ENCODE results near the gene CHST10. TPM values are rescaled to one million over a fixed set of nuclear protein-coding genes. Genes with fewer than 3 reads are reported as not detected.

The CHST10 gene
- total and polyA plus RNA-seq, 4 donors: 2.1 to 6.7 (median 4.9) TPM

DNA sequence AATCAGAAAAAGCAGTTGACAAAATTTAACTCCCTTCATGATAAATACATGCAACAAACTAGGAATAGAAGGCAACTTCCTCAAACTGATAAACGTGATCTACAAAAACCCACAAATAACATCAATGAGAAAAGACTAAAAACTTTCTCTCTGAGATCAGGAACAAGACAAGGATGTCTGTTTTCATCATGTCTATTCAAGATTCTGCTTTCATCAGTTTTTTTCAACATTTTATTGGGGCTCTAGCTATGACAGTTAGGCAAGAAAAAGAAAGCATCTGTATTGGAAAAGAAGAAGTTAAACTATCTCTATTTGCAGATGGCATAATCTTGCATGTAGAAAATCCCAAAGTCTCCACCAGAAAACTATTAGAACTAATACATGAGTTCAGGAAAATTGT lies 12.3 kb upstream of the CHST10 start:
- WGBS, 2 donors: 74 to 80% methylated on average over 1 of the region's 1 CpG
- Histone ChIP-seq H3K27ac (ENCODE audit: low read depth in 1 of 2, low read length in 2 of 2) (no peak overlapping the region), H3K36me3 (ENCODE audit: control insufficient read depth in 1 of 2, insufficient read depth in 2 of 2, low read length in 1 of 2) (no peaks in the 10 kb centered on the region), H3K9me3 (ENCODE audit: control insufficient read depth, low read length) (no peaks in the 10 kb centered on the region), H3K27me3 (ENCODE audit: control insufficient read depth in 1 of 2, insufficient read depth in 2 of 2, low read length in 1 of 2) (no peaks in the 10 kb centered on the region), H3K4me1 (ENCODE audit: control insufficient read depth in 1 of 2, insufficient read depth in 2 of 2, low read length in 2 of 2) (no peaks in the 10 kb centered on the region), H3K4me3 (ENCODE audit: low read length in 2 of 2) (no peak overlapping the region)
- ATAC-seq (ENCODE audit: low FRiP score): no peak
- intact Hi-C loops (cut with DNase I): loop anchor here in 1 of 2 donors (10.0 kb wide), 1 partner anchor 135 kb away; the partner anchor contains the start of gene PDCL3
- no peak for DNase-seq

DNA sequence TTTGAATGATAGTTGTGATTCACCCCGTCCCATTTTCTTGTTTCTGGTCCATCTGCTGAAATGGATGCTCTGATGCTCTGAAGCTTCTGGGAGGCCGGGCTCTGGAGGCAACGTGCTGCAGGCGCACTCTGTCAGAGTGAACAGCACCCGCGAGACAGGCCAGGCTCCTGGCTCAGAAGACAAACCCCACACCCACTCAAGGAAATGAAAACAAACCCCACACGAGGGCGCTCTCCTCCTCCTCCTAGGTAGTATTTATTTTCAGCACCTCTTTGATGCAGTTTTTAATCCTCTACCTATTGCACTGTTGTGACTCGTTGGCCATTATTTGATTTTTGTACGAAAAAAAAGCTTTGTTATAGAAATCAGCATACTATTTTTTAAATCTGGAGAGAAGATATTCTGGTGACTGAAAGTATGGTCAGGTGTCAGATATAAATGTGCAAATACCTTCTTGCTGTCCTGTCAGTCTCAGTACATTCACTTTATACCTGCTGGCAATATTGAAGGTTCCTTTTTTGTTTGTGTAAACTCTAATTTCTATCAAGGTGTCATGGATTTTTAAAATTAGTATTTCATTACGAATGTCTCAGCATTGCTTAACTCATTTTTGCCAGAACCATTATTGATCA lies 10.3 kb upstream of the CHST10 start:
- H3K27ac ChIP-seq (ENCODE audit: low read depth in 1 of 2, low read length in 2 of 2): no peak overlapping the region
- no peaks in the 10 kb centered on the region for H3K4me1 ChIP-seq (ENCODE audit: control insufficient read depth in 1 of 2, insufficient read depth in 2 of 2, low read length in 2 of 2)
- H3K9me3 ChIP-seq (ENCODE audit: control insufficient read depth, low read length): no peaks in the 10 kb centered on the region
- H3K4me3 ChIP-seq (ENCODE audit: low read length in 2 of 2): no peak overlapping the region
- intact Hi-C loops (cut with DNase I): loop anchor here in 1 of 2 donors (10.0 kb wide), 1 partner anchor 137 kb away; the partner anchor contains the start of gene PDCL3
- H3K36me3 ChIP-seq (ENCODE audit: control insufficient read depth in 1 of 2, insufficient read depth in 2 of 2, low read length in 1 of 2): no peaks in the 10 kb centered on the region
- H3K27me3 ChIP-seq (ENCODE audit: control insufficient read depth in 1 of 2, insufficient read depth in 2 of 2, low read length in 1 of 2): no peaks in the 10 kb centered on the region
- no peak for DNase-seq
- no peak for ATAC-seq (ENCODE audit: low FRiP score)
- WGBS, 2 donors: 46 to 49% methylated on average over 11 of the region's 11 CpGs

DNA sequence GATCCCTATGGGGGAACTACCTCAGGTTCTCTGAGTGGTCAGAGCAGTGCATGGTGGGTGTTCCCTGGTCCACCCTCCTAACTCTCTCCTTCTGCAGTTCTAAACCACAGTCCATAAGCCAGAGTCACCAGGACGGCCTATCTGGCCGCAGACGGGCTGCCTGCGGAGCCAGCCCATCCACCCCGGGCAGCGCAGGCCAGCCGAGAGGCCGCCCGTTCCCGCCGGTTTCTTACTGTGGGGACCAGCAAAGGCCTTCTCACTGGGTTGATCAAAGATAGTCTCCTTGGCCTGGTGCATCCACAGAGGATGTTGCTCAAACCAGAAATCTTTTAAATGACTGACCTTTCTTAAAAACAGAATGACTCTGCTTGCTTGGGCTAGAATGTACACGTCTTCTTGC lies 9.6 kb upstream of the CHST10 start:
- Histone ChIP-seq H3K27me3 (ENCODE audit: control insufficient read depth in 1 of 2, insufficient read depth in 2 of 2, low read length in 1 of 2) (no peaks in the 10 kb centered on the region), H3K36me3 (ENCODE audit: control insufficient read depth in 1 of 2, insufficient read depth in 2 of 2, low read length in 1 of 2) (no peaks in the 10 kb centered on the region), H3K4me1 (ENCODE audit: control insufficient read depth in 1 of 2, insufficient read depth in 2 of 2, low read length in 2 of 2) (no peaks in the 10 kb centered on the region), H3K27ac (ENCODE audit: low read depth in 1 of 2, low read length in 2 of 2) (no peak overlapping the region), H3K9me3 (ENCODE audit: control insufficient read depth, low read length) (no peaks in the 10 kb centered on the region), H3K4me3 (ENCODE audit: low read length in 2 of 2) (no peak overlapping the region)
- WGBS, 2 donors: 93% methylated on average over 12 of the region's 12 CpGs
- intact Hi-C loops (cut with DNase I): loop anchor here in 1 of 2 donors (10.0 kb wide), 1 partner anchor 138 kb away; the partner anchor contains the start of gene PDCL3
- no peak for DNase-seq
- no peak for ATAC-seq (ENCODE audit: low FRiP score)

DNA sequence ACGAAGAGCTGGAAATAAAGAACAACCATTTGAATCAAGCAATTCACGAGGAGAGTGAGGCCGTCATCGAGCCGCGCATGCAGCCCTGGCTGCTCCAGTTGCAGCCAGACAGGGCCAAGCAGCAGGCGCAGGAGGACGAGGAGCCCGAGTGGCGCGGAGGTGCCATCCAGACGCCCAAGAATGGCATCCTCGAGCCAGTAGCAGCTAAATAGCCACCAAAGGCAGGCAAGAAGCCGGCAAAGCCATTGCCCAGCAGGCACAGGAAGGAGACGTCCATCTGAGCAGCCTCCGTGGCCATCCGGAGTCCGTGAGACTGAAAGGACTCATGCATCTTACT lies 8.9 kb upstream of the CHST10 start:
- no peak overlapping the region for H3K4me3 ChIP-seq (ENCODE audit: low read length in 2 of 2)
- intact Hi-C loops (cut with DNase I): loop anchor here in 1 of 2 donors (10.0 kb wide), 1 partner anchor 138 kb away; the partner anchor contains the start of gene PDCL3
- no peak for ATAC-seq (ENCODE audit: low FRiP score)
- H3K4me1 ChIP-seq (ENCODE audit: control insufficient read depth in 1 of 2, insufficient read depth in 2 of 2, low read length in 2 of 2): no peaks in the 10 kb centered on the region
- H3K27ac ChIP-seq (ENCODE audit: low read depth in 1 of 2, low read length in 2 of 2): no peak overlapping the region
- 91 to 92% methylated on average over 18 of the region's 18 CpGs for WGBS, 2 donors
- no peaks in the 10 kb centered on the region for H3K36me3 ChIP-seq (ENCODE audit: control insufficient read depth in 1 of 2, insufficient read depth in 2 of 2, low read length in 1 of 2)
- H3K27me3 ChIP-seq (ENCODE audit: control insufficient read depth in 1 of 2, insufficient read depth in 2 of 2, low read length in 1 of 2): no peaks in the 10 kb centered on the region
- H3K9me3 ChIP-seq (ENCODE audit: control insufficient read depth, low read length): no peaks in the 10 kb centered on the region
- DNase-seq: no peak

DNA sequence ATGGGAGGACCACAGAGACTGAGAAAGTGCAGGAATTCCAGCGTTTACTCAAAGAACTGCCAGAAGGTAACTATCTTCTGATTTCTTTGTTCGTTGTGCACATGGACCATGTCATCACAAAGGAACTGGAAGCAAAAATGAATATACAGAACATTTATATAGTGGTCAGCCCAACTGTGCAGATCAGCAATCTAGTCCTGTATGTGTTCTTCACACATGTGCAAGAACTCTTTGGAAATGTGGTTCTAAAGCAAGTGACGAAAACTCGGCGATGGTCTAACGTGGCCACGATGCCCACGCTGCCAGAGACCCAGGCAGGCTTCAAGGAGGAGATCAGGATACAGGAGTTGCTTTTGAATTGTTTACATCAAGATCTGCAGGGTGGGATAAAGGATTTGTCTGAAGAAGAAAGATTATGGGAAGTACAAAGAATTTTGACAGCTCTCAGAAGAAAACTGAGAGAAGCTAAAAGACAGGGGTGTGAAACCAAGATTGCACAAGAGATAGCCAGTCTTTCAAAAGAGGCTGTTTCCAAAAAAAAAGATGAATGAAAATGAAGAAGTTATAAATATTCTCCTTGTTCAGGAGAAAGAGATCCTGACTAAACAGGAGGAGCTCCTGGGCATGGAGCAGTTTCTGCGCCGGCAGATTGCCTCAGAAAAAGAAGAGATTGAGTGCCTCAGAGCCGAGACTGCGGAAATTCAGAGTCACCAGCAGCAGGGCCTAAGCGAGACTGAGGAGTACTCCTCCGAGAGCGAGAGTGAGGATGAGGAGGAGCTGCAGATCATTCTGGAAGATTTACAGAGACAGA lies 8.3 kb upstream of the CHST10 start:
- Histone ChIP-seq H3K4me3 (ENCODE audit: low read length in 2 of 2) (no peak overlapping the region), H3K27ac (ENCODE audit: low read depth in 1 of 2, low read length in 2 of 2) (no peak overlapping the region), H3K36me3 (ENCODE audit: control insufficient read depth in 1 of 2, insufficient read depth in 2 of 2, low read length in 1 of 2) (no peaks in the 10 kb centered on the region), H3K4me1 (ENCODE audit: control insufficient read depth in 1 of 2, insufficient read depth in 2 of 2, low read length in 2 of 2) (no peaks in the 10 kb centered on the region), H3K9me3 (ENCODE audit: control insufficient read depth, low read length) (no peaks in the 10 kb centered on the region), H3K27me3 (ENCODE audit: control insufficient read depth in 1 of 2, insufficient read depth in 2 of 2, low read length in 1 of 2) (no peaks in the 10 kb centered on the region)
- 79 to 84% methylated on average over 15 of the region's 15 CpGs for WGBS, 2 donors
- ATAC-seq (ENCODE audit: low FRiP score) (no peak), DNase-seq (no peak)
- intact Hi-C loops (cut with DNase I): loop anchor here in 1 of 2 donors (10.0 kb wide), 1 partner anchor 139 kb away; the partner anchor contains the start of gene PDCL3

DNA sequence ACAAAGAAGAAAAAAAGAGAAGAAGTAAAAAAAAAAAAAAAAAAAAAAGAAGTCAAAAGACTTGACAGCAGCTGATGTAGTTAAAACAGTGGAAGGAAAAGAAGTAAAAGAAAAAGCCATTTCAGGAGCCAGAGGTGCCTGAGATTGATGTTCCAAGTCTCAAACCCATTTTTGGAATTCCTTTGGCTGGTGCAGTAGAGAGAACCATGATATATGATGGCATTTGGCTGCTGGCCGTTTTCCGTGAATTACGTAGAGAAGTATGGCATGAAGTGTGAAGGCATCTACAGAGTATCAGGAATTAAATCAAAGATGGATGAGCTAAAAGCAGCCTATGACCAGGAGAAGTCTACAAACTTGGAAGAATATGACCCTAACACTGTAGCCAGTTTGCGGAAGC lies 7.6 kb upstream of the CHST10 start:
- intact Hi-C loops (cut with DNase I): loop anchor here in 1 of 2 donors (10.0 kb wide), 1 partner anchor 140 kb away; the partner anchor contains the start of gene PDCL3
- H3K36me3 ChIP-seq (ENCODE audit: control insufficient read depth in 1 of 2, insufficient read depth in 2 of 2, low read length in 1 of 2): no peaks in the 10 kb centered on the region
- H3K4me1 ChIP-seq (ENCODE audit: control insufficient read depth in 1 of 2, insufficient read depth in 2 of 2, low read length in 2 of 2): no peaks in the 10 kb centered on the region
- H3K27ac ChIP-seq (ENCODE audit: low read depth in 1 of 2, low read length in 2 of 2): no peak overlapping the region
- no peaks in the 10 kb centered on the region for H3K9me3 ChIP-seq (ENCODE audit: control insufficient read depth, low read length)
- WGBS, 2 donors: 24% methylated on average over 4 of the region's 4 CpGs
- H3K4me3 ChIP-seq (ENCODE audit: low read length in 2 of 2): no peak overlapping the region
- H3K27me3 ChIP-seq (ENCODE audit: control insufficient read depth in 1 of 2, insufficient read depth in 2 of 2, low read length in 1 of 2): no peaks in the 10 kb centered on the region
- no peak for ATAC-seq (ENCODE audit: low FRiP score)
- no peak for DNase-seq

DNA sequence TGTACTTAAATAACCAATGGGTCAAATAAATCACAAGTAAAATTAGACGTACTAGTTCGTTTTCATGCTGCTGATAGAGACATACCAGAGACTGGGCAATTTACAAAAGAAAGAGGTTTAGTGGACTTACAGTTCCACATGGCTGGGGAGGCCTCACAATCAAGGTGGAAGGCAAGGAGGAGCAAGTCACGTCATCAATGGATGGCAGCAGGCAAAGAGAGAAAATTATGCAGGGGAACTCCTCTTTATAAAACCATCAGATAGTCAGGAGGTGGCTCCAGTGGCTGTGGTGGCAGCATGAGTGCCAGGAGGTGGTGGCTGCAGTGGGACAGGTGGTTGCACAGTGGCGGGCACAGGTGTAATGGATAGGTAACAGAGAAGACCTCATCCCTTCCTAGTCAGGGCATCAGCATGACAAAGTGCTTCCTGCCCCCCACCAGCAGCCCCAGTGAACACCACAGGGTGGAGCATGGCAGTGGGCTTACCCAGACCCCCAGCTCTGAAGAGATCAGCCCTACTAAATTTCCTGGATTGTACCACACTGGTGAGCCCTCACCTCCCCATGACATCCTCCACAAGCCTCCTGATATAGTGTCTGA lies 6.9 kb upstream of the CHST10 start:
- no peaks in the 10 kb centered on the region for H3K27me3 ChIP-seq (ENCODE audit: control insufficient read depth in 1 of 2, insufficient read depth in 2 of 2, low read length in 1 of 2)
- intact Hi-C loops (cut with DNase I): loop anchor here in 1 of 2 donors (10.0 kb wide), 1 partner anchor 140 kb away; the partner anchor contains the start of gene PDCL3
- no peak overlapping the region for H3K27ac ChIP-seq (ENCODE audit: low read depth in 1 of 2, low read length in 2 of 2)
- ATAC-seq (ENCODE audit: low FRiP score) (no peak), DNase-seq (no peak)
- no peaks in the 10 kb centered on the region for H3K36me3 ChIP-seq (ENCODE audit: control insufficient read depth in 1 of 2, insufficient read depth in 2 of 2, low read length in 1 of 2)
- no peaks in the 10 kb centered on the region for H3K4me1 ChIP-seq (ENCODE audit: control insufficient read depth in 1 of 2, insufficient read depth in 2 of 2, low read length in 2 of 2)
- H3K9me3 ChIP-seq (ENCODE audit: control insufficient read depth, low read length): no peaks in the 10 kb centered on the region
- no peak overlapping the region for H3K4me3 ChIP-seq (ENCODE audit: low read length in 2 of 2)
- WGBS, 2 donors: 73 to 79% methylated on average over 4 of the region's 4 CpGs

DNA sequence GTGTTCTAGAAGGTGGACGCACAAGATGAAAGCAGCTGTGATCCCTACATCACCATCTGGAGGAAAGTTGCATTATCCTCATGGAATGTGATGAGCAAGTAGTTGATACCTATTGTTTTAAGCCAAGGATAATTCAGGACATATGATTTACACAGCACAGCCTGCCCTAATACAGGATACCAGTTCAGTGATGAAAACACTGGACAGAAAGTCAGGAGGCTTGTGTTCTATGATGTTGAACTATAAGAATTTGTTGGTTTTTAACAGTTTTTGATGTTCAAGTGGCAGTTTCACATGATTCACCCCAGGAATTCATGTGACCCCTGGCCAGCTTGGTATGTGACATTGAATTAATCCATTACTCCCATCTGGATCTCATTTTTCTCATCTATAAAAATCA lies 6.2 kb upstream of the CHST10 start:
- no peak overlapping the region for H3K27ac ChIP-seq (ENCODE audit: low read depth in 1 of 2, low read length in 2 of 2)
- ATAC-seq (ENCODE audit: low FRiP score): no peak

More for the DNA sequence above, 6.2 kb upstream of the CHST10 start:
- intact Hi-C loops (cut with DNase I): loop anchor here in 1 of 2 donors (10.0 kb wide), 1 partner anchor 141 kb away; the partner anchor contains the start of gene PDCL3
- WGBS, 2 donors: 86 to 96% methylated on average over 1 of the region's 1 CpG
- H3K36me3 ChIP-seq (ENCODE audit: control insufficient read depth in 1 of 2, insufficient read depth in 2 of 2, low read length in 1 of 2): no peaks in the 10 kb centered on the region
- no peak overlapping the region for H3K4me3 ChIP-seq (ENCODE audit: low read length in 2 of 2)
- no peak for DNase-seq
- H3K27me3 ChIP-seq (ENCODE audit: control insufficient read depth in 1 of 2, insufficient read depth in 2 of 2, low read length in 1 of 2): no peaks in the 10 kb centered on the region
- H3K9me3 ChIP-seq (ENCODE audit: control insufficient read depth, low read length): no peaks in the 10 kb centered on the region
- no peaks in the 10 kb centered on the region for H3K4me1 ChIP-seq (ENCODE audit: control insufficient read depth in 1 of 2, insufficient read depth in 2 of 2, low read length in 2 of 2)
